ENCODE data around the gene CCDC170.

Gene CCDC170

DNA sequence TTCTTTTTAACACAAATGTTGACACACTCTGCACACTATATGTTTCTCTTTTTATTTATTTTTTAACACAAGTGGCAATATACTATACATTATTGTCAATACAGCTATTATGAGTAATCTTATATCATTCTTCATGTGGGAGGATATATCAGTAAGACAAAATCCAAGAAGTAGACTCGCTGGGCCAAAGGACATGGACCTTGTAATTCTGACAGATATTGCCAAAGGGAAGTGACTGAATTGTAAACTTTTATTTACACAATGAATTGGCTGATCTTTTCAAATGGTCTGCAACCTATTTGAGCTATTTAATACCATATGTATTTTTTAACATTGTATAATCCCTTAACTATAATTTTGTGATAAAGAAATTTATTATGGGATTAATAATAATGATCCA is 56.0 kb downstream of the CCDC170 start:
- DNase-seq: no peak

DNA sequence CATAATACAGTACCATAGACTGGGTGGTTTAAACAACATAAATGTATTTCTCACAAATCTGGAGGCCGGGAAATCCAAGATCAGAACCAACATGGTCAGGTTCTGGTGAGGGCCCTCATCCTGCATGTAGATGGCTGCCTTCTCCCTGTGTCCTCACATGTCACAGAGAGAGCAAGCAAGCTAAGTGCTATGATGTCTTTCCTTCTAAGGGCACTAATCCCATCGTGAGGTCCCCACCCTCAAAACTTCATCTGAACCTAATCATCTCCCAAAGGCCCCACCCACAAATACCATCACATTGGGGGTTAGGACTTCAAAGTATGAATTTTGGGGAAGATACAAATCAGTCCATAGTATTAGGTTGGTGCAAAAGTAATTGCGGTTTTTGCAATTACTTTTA is 56.8 kb downstream of the CCDC170 start:
- DNase-seq: no peak

DNA sequence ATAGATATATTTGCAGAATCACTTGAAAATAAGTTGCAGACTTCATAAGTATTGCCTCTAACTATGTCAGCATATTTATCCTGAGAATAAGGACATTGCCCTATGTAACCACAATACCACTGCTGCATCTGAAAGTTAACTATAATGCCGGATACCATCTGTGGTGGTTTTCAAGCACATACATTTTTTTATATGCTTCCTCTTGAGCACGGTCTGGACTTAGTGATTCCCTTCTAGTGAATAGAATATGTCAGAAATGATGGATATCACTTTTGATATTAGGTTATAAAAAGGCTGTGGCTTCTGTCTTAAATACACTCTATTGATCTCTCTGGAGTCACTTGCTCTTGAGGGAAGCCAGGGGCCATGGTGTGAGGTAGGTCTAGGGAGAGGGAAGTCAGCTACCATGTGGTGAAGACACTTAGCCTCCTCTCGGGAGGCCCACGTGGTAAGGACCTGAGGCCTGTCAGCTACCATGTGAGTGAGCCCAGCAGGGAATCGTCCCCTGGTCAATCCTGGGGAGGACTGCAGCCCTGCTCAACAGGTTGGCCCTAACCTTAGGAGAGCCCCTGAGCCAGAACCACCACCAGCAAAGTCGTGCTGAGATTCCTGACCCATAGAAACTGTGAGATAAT is 57.5 kb downstream of the CCDC170 start:
- peak; percentile 18 for DNase-seq

DNA sequence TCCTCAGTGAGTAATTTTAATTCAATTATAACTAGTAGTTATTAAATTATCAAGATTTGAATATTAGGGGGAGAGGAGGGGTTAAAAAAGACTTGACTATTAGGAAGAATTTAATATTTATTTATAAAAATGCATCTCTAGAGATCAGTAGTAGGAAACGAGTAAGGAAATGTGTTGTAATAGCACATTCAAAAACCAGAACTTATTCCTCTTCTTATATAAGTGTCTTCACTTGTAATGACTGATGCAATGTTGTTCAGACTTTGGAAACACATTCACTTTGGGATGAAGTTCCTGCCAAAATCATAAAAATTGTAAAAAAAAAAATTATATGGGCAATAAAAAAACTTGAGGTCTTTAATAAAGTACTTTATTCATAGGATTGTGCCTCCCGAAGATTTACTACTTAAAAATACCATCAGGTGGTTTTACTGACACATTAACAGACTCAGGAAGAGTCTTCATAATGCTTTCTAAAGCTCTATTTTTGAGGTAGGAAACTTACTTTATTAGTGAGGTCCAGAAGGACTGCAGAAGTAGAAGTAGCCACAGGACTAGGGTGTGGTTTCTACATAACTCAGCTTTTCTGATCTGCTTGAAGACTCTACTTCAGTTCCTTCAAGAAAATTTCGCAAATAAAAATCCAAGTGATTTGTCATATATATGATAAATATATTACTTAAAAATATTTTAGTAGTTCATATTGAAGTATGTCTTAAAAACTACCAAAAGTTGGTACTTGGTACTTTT is 59.8 kb downstream of the CCDC170 start:
- no peak for DNase-seq

- no peak for DNase-seq
Measured at GRCh38 chr6:151561238-151561637, 67.4 kb downstream of the CCDC170 start.

- no peak for DNase-seq
Measured at GRCh38 chr6:151564654-151565053, 70.8 kb downstream of the CCDC170 start.

DNA sequence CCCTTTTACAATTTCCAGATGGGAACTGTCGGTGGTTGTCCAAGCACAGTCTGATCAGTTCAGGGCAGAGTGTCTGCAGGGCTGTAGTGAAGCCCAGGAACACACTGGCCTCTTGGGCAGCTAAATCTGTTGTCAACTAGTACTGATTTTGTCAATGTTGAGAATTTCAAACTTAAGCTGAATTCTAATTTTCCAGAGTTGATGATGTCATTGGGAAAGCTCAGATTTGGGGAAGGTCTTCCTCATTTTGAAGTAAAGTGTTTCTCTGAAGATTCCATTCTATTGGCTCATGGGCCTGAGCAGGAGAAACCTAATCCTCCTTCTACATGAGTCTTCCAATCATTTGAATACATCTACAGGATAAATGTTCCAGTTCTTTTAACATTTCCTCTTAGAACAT is 72.1 kb downstream of the CCDC170 start:
- no peak for DNase-seq

- DNase-seq: no peak
Measured at GRCh38 chr6:151566557-151566956, 72.7 kb downstream of the CCDC170 start.

GRCh38 chr6:151576633-151577032 is 82.8 kb downstream of the CCDC170 start:
- DNase-seq: no peak

DNA sequence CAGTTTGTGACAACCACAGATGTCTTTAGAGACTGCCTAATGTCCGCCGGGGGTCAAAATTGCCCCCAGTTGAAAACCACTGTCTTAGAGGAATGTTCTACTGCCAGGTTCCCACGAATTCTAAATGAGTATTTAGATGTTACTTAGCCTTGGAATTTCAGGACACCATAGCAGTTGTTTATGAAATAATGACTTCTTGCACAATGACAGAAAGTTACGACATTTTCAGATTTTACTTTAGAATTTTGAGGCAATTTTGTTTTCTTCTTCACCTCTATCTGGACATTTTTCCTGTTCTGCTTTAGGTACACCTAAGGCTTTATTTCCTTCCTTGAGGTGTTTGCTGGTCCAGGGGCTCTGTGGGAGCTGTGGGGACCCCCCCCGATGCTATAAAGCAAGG is 83.4 kb downstream of the CCDC170 start:
- no peak for DNase-seq

GRCh38 chr6:151585741-151586140 is 91.9 kb downstream of the CCDC170 start:
- DNase-seq: no peak

GRCh38 chr6:151589667-151590066 is 95.8 kb downstream of the CCDC170 start:
- DNase-seq: no peak

GRCh38 chr6:151590742-151591141 is 96.9 kb downstream of the CCDC170 start:
- DNase-seq: no peak

DNA sequence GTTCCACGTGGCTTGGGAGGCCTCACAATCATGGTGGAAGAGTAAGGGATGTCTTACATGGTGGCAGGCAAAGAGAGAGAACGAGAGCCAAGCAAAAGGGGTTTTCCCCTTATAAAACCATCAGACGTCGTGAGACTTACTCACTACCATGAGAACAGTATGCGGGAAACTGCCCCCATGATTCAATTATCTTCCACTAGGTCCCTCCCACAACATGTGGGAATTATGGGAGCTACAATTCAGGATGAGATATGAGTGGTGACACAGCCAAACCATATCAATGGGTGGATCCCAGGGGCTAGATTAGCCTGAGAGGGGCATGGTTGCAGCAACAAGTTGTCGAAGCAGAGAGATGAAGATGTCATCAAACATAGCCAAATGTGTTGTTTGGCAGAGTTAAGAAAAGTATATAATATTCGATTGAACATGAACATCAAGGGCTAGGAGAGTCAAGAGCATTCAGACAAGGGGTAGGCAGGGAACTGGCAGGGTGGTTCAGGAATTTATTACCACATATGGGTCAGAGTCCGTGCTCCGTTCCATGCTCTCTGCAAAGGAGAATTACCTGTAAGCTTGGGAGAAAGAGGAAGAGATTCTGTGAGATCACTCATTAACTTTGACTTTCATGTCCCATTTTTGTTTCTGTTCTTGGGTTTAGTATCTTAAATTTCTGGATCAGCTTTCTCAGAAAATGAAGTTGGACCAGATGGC is 98.8 kb downstream of the CCDC170 start:
- no peak for DNase-seq

GRCh38 chr6:151609146-151609902 is 115.5 kb downstream of the CCDC170 start:
- DNase-seq: no peak

- no peak for DNase-seq
Measured at GRCh38 chr6:151610326-151610725, 116.5 kb downstream of the CCDC170 start.

GRCh38 chr6:151614630-151615029 is 120.8 kb downstream of the CCDC170 start:
- DNase-seq: no peak

- no peak for DNase-seq
Measured at GRCh38 chr6:151616091-151616513, 122.3 kb downstream of the CCDC170 start.

DNA sequence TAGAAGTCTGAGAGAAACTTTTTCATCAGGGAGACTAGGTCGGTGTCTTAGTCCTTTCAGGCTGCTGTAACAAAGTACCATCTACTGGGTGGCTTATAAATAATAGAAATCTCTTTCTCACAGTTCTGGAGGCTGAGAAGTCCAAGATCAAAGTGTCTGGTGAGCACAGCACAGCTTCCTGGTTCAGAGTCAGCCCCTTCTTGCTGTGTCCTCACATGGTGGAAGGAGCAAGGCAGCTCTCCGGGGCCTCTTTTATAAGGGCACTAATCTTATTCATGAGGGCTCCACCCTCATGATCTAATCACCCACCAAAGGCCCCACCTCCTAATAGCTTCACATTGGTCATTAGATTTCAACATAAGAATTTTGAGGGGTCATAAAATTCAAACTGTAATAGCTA is 122.8 kb downstream of the CCDC170 start:
- no peak for DNase-seq

- DNase-seq: no peak
Measured at GRCh38 chr6:151617539-151617938, 123.7 kb downstream of the CCDC170 start.

- DNase-seq: no peak
Measured at GRCh38 chr6:151618717-151619116, 124.9 kb downstream of the CCDC170 start.

- DNase-seq: no peak
Measured at GRCh38 chr6:151620179-151620578, 126.4 kb downstream of the CCDC170 start.

DNA sequence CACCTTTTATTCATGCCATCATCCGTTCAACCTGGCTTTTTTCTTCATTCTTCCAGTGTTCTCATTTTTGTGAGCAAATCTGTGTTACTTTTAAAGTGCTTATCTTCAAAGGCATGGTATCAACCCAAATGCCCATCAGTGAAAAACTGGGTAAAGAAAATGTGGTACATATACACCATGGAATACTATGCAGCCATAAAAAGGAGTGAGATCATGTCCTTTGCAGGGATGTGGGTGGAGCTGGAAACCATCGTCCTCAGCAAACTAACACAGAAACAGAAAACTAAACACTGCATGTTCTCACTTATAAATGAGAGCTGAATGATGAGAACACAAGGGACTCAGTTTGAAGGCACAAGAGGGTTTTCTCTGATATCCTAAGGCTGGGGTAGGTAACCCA is 130.3 kb downstream of the CCDC170 start:
- no peak for DNase-seq
